ENCODE data around the gene EVI2B. TPM values are rescaled to one million over a fixed set of nuclear protein-coding genes. Genes with fewer than 3 reads are reported as not detected.
"Not testable (repeated sequence)": the region's sequence is repeated elsewhere in the genome, so short reads cannot be mapped to it uniquely, and the experiment has no call there.

Gene EVI2B
- total RNA-seq, 1 experiment from 2014 or later, result 1.1 TPM

GRCh38 chr17:31310260-31310659 lies 3.6 kb downstream of the EVI2B start:
- DNase-seq (ENCODE audit: low read depth), result no peak

- DNase-seq (ENCODE audit: low read depth), result no peak
These were observed 4.3 kb downstream of the EVI2B start for GRCh38 chr17:31309556-31309955.

GRCh38 chr17:31308372-31309334 lies 5.2 kb downstream of the EVI2B start:
- DNase-seq (ENCODE audit: low read depth), result no peak

- DNase-seq (ENCODE audit: low read depth), result no peak
These were observed 6.2 kb downstream of the EVI2B start for GRCh38 chr17:31307640-31308039.

GRCh38 chr17:31299624-31300023 lies 14.2 kb downstream of the EVI2B start:
- no peak for DNase-seq (ENCODE audit: low read depth)

- DNase-seq (ENCODE audit: low read depth), result no peak
These were observed 16.8 kb downstream of the EVI2B start, which contains the start of gene OMG for GRCh38 chr17:31297090-31297489. Gene OMG, minus strand, starts transcription at chr17:31297239. Its CDS starts 908 bp downstream, at chr17:31296331.

GRCh38 chr17:31296142-31296541 lies 17.7 kb downstream of the EVI2B start:
- no peak for DNase-seq (ENCODE audit: low read depth)

- no peak for DNase-seq (ENCODE audit: low read depth)
These were observed 18.4 kb downstream of the EVI2B start for GRCh38 chr17:31295489-31295871.

- no peak for DNase-seq (ENCODE audit: low read depth)
These were observed 18.9 kb downstream of the EVI2B start for GRCh38 chr17:31294820-31295488.

GRCh38 chr17:31294231-31294630 lies 19.6 kb downstream of the EVI2B start:
- DNase-seq (ENCODE audit: low read depth), result no peak

GRCh38 chr17:31293581-31293980 lies 20.3 kb downstream of the EVI2B start:
- DNase-seq (ENCODE audit: low read depth), result no peak

- DNase-seq (ENCODE audit: low read depth), result no peak
These were observed 22.0 kb downstream of the EVI2B start for GRCh38 chr17:31291820-31292219.

- no peak for DNase-seq (ENCODE audit: low read depth)
These were observed 24.1 kb downstream of the EVI2B start for GRCh38 chr17:31289790-31290189.

- not testable (repeated sequence) for DNase-seq (ENCODE audit: low read depth)
These were observed 25.9 kb downstream of the EVI2B start for GRCh38 chr17:31287932-31288331.

- DNase-seq (ENCODE audit: low read depth), result no peak
These were observed 27.3 kb downstream of the EVI2B start for GRCh38 chr17:31286587-31286986.

GRCh38 chr17:31283841-31284240 lies 30.0 kb downstream of the EVI2B start:
- no peak for DNase-seq (ENCODE audit: low read depth)

- DNase-seq (ENCODE audit: low read depth), result no peak
These were observed 32.8 kb downstream of the EVI2B start for GRCh38 chr17:31281061-31281460.

GRCh38 chr17:31279401-31279800 lies 34.5 kb downstream of the EVI2B start:
- no peak for DNase-seq (ENCODE audit: low read depth)

GRCh38 chr17:31275116-31275515 lies 38.7 kb downstream of the EVI2B start:
- DNase-seq (ENCODE audit: low read depth), result no peak

GRCh38 chr17:31274252-31274651 lies 39.6 kb downstream of the EVI2B start:
- no peak for DNase-seq (ENCODE audit: low read depth)

GRCh38 chr17:31273516-31273915 lies 40.3 kb downstream of the EVI2B start:
- no peak for DNase-seq (ENCODE audit: low read depth)

GRCh38 chr17:31272803-31273202 lies 41.1 kb downstream of the EVI2B start:
- DNase-seq (ENCODE audit: low read depth), result no peak

- DNase-seq (ENCODE audit: low read depth), result no peak
These were observed 41.6 kb downstream of the EVI2B start for GRCh38 chr17:31272236-31272635.
